ENCODE data around the gene PNMA6A.

DNA sequence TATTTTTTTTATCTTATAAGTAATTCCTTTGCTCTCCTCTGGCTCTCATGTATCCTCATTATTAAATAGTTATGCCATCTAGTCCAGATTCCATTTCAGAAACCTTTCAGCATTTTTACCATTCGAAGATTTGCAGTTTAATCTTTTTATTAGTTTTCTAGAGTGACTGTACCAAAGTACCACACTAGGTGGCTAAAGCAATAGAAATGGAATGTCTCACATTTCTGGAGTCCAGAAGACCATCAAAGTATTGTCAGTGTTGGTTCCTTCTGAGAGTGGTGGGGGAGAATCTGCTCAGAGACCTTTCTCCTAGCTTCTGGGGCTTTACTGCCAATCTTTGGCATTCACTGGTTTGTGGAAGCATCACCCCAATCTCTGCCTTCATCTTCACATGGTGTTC, 19.7 kb upstream of the PNMA6A start:
- TF ChIP-seq, protein P1, sequence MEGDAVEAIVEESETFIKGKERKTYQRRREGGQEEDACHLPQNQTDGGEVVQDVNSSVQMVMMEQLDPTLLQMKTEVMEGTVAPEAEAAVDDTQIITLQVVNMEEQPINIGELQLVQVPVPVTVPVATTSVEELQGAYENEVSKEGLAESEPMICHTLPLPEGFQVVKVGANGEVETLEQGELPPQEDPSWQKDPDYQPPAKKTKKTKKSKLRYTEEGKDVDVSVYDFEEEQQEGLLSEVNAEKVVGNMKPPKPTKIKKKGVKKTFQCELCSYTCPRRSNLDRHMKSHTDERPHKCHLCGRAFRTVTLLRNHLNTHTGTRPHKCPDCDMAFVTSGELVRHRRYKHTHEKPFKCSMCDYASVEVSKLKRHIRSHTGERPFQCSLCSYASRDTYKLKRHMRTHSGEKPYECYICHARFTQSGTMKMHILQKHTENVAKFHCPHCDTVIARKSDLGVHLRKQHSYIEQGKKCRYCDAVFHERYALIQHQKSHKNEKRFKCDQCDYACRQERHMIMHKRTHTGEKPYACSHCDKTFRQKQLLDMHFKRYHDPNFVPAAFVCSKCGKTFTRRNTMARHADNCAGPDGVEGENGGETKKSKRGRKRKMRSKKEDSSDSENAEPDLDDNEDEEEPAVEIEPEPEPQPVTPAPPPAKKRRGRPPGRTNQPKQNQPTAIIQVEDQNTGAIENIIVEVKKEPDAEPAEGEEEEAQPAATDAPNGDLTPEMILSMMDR (IDR thresholded peaks at IDR 0.05), result no peak
- TF ChIP-seq POLR2A (IDR thresholded peaks at IDR 0.05) (no peak), POLR2AphosphoS5 (IDR thresholded peaks at IDR 0.05; ENCODE audit: insufficient read depth in 1 of 2, low read depth in 1 of 2) (no peak)

Measured in vagina (tissue), 2 donors.